Coronary artery (tissue), 2 donors: Measurements from ENCODE around the gene DACH1.

Experiments used
- DNase-seq: peaks from one replicate; pipeline ENCODE4 v3.0.0-alpha.2; 2017; ENCODE audit warnings: low spot score
- H3K27ac ChIP-seq, 2 donors: fragments of 200-600 bp; sonication (generic); one replicate each; pipeline ENCODE4 v1.5.1; 2016 to 2019
- H3K4me3 ChIP-seq: fragments of 200-600 bp; sonication (generic); 2 replicates; pipeline ENCODE4 v1.5.1; 2016; ENCODE audit warnings: mild to moderate bottlenecking, moderate library complexity
- CTCF ChIP-seq: fragments of 200-600 bp; sonication (generic); IDR thresholded peaks from one replicate; pipeline ENCODE4 v1.5.1; 2019; ENCODE audit warnings: antibody characterized with exemption

The DACH1 gene

GRCh38 chr13:71699342-71699741, 167.7 kb downstream of the DACH1 start:
- TF ChIP-seq CTCF = no peak
- Histone ChIP-seq H3K4me3 (no peak overlapping the region), H3K27ac (no peak overlapping the region)
- no peak for DNase-seq

- no peak overlapping the region for H3K4me3 ChIP-seq
- no peak for TF ChIP-seq CTCF
- no peak overlapping the region for H3K27ac ChIP-seq
- DNase-seq = no peak
Measured at GRCh38 chr13:71695662-71696061, 171.3 kb downstream of the DACH1 start.

DNA sequence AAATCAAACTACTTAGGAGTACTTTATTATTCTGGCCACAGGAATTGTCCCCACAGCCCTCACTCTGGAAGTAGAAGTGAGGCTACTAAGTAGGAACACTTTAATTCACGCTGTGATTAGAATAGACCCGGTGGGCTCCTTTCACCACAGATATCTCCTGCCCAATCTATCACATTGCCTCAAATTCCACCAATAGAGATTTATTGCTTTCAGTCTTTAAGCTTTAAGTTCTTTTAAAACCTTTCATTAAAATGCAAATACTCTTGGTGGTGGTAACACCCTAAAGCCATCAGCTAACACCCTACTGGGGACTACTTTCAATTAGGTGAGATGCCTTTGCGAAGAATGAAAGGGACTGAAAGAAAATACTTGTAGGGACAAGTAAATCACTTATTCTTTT, 181.9 kb downstream of the DACH1 start:
- no peak overlapping the region for H3K27ac ChIP-seq
- TF ChIP-seq CTCF = no peak
- DNase-seq = no peak
- H3K4me3 ChIP-seq = no peak overlapping the region

- TF ChIP-seq CTCF = no peak
- Histone ChIP-seq H3K4me3 (no peak overlapping the region), H3K27ac (no peak overlapping the region)
- no peak for DNase-seq
Measured at GRCh38 chr13:71681901-71682613, 184.9 kb downstream of the DACH1 start.

GRCh38 chr13:71677124-71677523, 189.9 kb downstream of the DACH1 start:
- no peak for TF ChIP-seq CTCF
- Histone ChIP-seq H3K27ac (no peak overlapping the region), H3K4me3 (no peak overlapping the region)
- no peak for DNase-seq

DNA sequence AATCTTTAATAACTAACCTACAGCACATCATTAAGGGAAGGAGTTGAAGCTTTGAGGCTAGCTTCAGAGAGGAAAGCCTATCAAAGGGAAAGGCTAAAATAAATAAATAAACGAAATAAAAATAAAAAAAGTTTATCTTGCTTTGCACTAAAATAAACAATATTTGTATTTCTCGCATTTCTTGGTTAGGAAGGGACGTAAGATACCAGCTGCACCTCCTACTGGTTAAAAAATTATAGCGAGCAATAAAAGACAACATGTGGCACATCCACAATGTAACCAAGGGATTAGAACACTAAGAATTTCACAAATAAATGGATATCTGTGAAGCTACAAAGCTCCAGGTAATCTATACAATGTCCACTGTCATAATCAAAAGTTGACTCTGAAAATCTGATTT, 194.5 kb downstream of the DACH1 start:
- Histone ChIP-seq H3K27ac (no peak overlapping the region), H3K4me3 (no peak overlapping the region)
- TF ChIP-seq CTCF = no peak
- no peak for DNase-seq

DNA sequence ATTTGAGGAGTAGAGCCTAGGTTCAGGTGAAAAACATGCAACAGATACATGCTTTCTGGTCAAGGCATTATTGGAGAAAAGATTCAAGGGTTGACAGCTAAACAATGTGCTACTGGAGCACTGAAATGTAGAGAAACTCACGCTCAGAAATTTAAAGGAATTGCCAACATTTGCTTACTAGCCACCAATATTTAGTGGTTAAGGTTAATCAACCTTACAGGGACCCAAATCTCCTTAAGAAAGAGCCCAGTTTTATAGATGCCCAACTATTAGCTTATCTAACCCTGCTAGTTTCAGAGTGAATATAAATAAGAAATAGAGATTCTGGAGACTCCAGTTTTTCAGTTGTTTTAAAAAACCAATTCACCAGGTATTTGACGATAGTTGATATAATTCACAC, 203.6 kb downstream of the DACH1 start:
- no peak for DNase-seq
- TF ChIP-seq CTCF = no peak
- H3K4me3 ChIP-seq = no peak overlapping the region
- H3K27ac ChIP-seq = no peak overlapping the region
